ENCODE results near the gene YWHAQ.

Gene YWHAQ

GRCh38 chr2:9630736-9631552, at the start of gene YWHAQ:
Gene YWHAQ (minus strand): TSS chr2:9630997. CDS start chr2:9630452, 545 bp downstream.
- peak; percentile 99 for DNase-seq

GRCh38 chr2:9680082-9680481, 49.3 kb upstream of the YWHAQ start:
- DNase-seq, result no peak

- no peak for DNase-seq
Measured at GRCh38 chr2:9679218-9679617, 48.4 kb upstream of the YWHAQ start.

GRCh38 chr2:9678544-9678943, 47.7 kb upstream of the YWHAQ start:
- no peak for DNase-seq

GRCh38 chr2:9675415-9676351, 44.9 kb upstream of the YWHAQ start:
- peak; percentile 42 for DNase-seq

GRCh38 chr2:9674891-9675414, 44.2 kb upstream of the YWHAQ start:
- DNase-seq, result no peak

GRCh38 chr2:9673914-9674481, 43.2 kb upstream of the YWHAQ start:
- no peak for DNase-seq

- no peak for DNase-seq
Measured at GRCh38 chr2:9668687-9669345, 38.0 kb upstream of the YWHAQ start.

- DNase-seq, result no peak
Measured at GRCh38 chr2:9667826-9668225, 37.0 kb upstream of the YWHAQ start.

- no peak for DNase-seq
Measured at GRCh38 chr2:9666306-9666705, 35.5 kb upstream of the YWHAQ start.

- no peak for DNase-seq
Measured at GRCh38 chr2:9665898-9666297, 35.1 kb upstream of the YWHAQ start.

GRCh38 chr2:9664365-9664764, 33.6 kb upstream of the YWHAQ start:
- no peak for DNase-seq

GRCh38 chr2:9663008-9663879, 32.4 kb upstream of the YWHAQ start:
- no peak for DNase-seq

- no peak for DNase-seq
Measured at GRCh38 chr2:9661261-9661660, 30.5 kb upstream of the YWHAQ start.

GRCh38 chr2:9660781-9661180, 30.0 kb upstream of the YWHAQ start:
- DNase-seq, result no peak

GRCh38 chr2:9660154-9660553, 29.4 kb upstream of the YWHAQ start:
- DNase-seq, result no peak

- no peak for DNase-seq
Measured at GRCh38 chr2:9658972-9659371, 28.2 kb upstream of the YWHAQ start.

GRCh38 chr2:9657731-9658130, 26.9 kb upstream of the YWHAQ start:
- no peak for DNase-seq

- DNase-seq, result no peak
Measured at GRCh38 chr2:9657083-9657482, 26.3 kb upstream of the YWHAQ start.

- no peak for DNase-seq
Measured at GRCh38 chr2:9656270-9656766, 25.5 kb upstream of the YWHAQ start.
